CD14-positive monocyte (primary cell): ENCODE measurements around the gene PDGFD. TPM values are rescaled to one million over a fixed set of nuclear protein-coding genes. Genes with fewer than 3 reads are reported as not detected.

ENCODE experiments used
- DNase-seq, 3 donors: peaks; one replicate each; pipeline ENCODE4 v3.0.0-alpha.2; 2011 to 2022
- H2AFZ ChIP-seq: 2 replicates; pipeline ENCODE4 v1.6.0; 2012; ENCODE audit warnings: mild to moderate bottlenecking, low read depth, low read length, inconsistent platforms; ENCODE audit not compliant: insufficient read depth, poor library complexity, severe bottlenecking
- H3K27ac ChIP-seq, 2 donors: 1 replicate in 1 of 2; 2 replicates in 1 of 2; pipeline ENCODE4 v1.5.1; 2012 to 2013; ENCODE audit warnings: low read length in 2 of 2, control low read depth in 1 of 2, inconsistent platforms in 1 of 2, low read depth in 1 of 2, mild to moderate bottlenecking in 1 of 2
- H3K27me3 ChIP-seq, 2 donors: one replicate each; pipeline versions ENCODE4 v1.6.0 to v1.6.1; 2011 to 2013; ENCODE audit warnings: low read length in 2 of 2; ENCODE audit not compliant: control insufficient read depth in 2 of 2, insufficient read depth in 2 of 2
- H3K36me3 ChIP-seq, 2 donors: replicated peaks in 1 of 2; 1 replicate in 1 of 2; 2 replicates in 1 of 2; pipeline versions ENCODE4 v1.5.1 to v1.6.1; 2012 to 2013; ENCODE audit warnings: low read length in 2 of 2, control low read depth in 1 of 2, inconsistent platforms in 1 of 2, mild to moderate bottlenecking in 1 of 2; ENCODE audit not compliant: insufficient read depth in 2 of 2, control insufficient read depth in 1 of 2
- H3K4me1 ChIP-seq, 2 donors: 1 replicate in 1 of 2; 2 replicates in 1 of 2; pipeline versions ENCODE4 v1.5.1 to v1.6.1; 2012 to 2013; ENCODE audit warnings: low read length in 2 of 2, control low read depth in 1 of 2, inconsistent platforms in 1 of 2, mild to moderate bottlenecking in 1 of 2, moderate library complexity in 1 of 2; ENCODE audit not compliant: insufficient read depth in 2 of 2, control insufficient read depth in 1 of 2
- H3K4me2 ChIP-seq: replicated peaks from 2 replicates; pipeline ENCODE3; 2012; ENCODE audit warnings: low read length, moderate library complexity, mild to moderate bottlenecking; ENCODE audit not compliant: poor library complexity, severe bottlenecking; ENCODE audit errors: extremely low read depth
- H3K4me3 ChIP-seq, 3 experiments: fragments of 200-600 bp in 1 of 3; sonication (generic) in 1 of 3; replicated peaks in 1 of 3; 1 replicate in 2 of 3; 2 replicates in 1 of 3; pipeline ENCODE4 v1.5.1; 2011 to 2013; ENCODE audit warnings: low read length in 3 of 3, mild to moderate bottlenecking in 3 of 3, control low read depth in 2 of 3, low read depth in 2 of 3, inconsistent platforms in 1 of 3, moderate library complexity in 1 of 3
- H3K79me2 ChIP-seq: 2 replicates; pipeline ENCODE4 v1.6.0; 2012; ENCODE audit warnings: mild to moderate bottlenecking, control low read depth, inconsistent platforms, low read length, moderate library complexity; ENCODE audit not compliant: insufficient read depth
- H3K9ac ChIP-seq: 2 replicates; pipeline ENCODE4 v1.6.0; 2017; ENCODE audit warnings: low read length, mild to moderate bottlenecking; ENCODE audit not compliant: insufficient read depth, poor library complexity, severe bottlenecking
- H3K9me3 ChIP-seq, 2 donors: replicated peaks in 1 of 2; 1 replicate in 1 of 2; 2 replicates in 1 of 2; pipeline versions ENCODE4 v1.5.1 to v1.6.1; 2012 to 2013; ENCODE audit warnings: low read length in 2 of 2, control low read depth in 1 of 2; ENCODE audit not compliant: control insufficient read depth in 1 of 2, insufficient read depth in 1 of 2
- H4K20me1 ChIP-seq: 2 replicates; pipeline ENCODE4 v1.6.0; 2012; ENCODE audit warnings: mild to moderate bottlenecking, low read length, control low read depth, moderate library complexity; ENCODE audit not compliant: insufficient read depth
- H3K27ac Mint-ChIP-seq, 7 donors: one replicate each; pipeline ENCODE4 v1.8.0; 2020; ENCODE audit warnings: mild to moderate bottlenecking in 7 of 7, mixed read lengths in 7 of 7, moderate library complexity in 6 of 7, inconsistent platforms in 2 of 7
- H3K27me3 Mint-ChIP-seq, 3 donors: one replicate each; pipeline ENCODE4 v1.8.0; 2021 to 2022; ENCODE audit warnings: low read depth in 3 of 3, mild to moderate bottlenecking in 3 of 3, mixed read lengths in 3 of 3, moderate library complexity in 3 of 3, inconsistent platforms in 1 of 3
- H3K36me3 Mint-ChIP-seq, 2 donors: one replicate each; pipeline ENCODE4 v1.8.0; 2020; ENCODE audit warnings: mixed read lengths in 2 of 2, inconsistent platforms in 1 of 2, mild to moderate bottlenecking in 1 of 2
- H3K4me1 Mint-ChIP-seq: one replicate; pipeline ENCODE4 v1.8.0; 2020; ENCODE audit warnings: mild to moderate bottlenecking, mixed read lengths
- H3K4me3 Mint-ChIP-seq, 2 donors: one replicate each; pipeline ENCODE4 v1.8.0; 2020; ENCODE audit warnings: mild to moderate bottlenecking in 2 of 2, mixed read lengths in 2 of 2, moderate library complexity in 1 of 2
- H3K9me3 Mint-ChIP-seq, 7 donors: one replicate each; pipeline ENCODE4 v1.8.0; 2020 to 2022; ENCODE audit warnings: mixed read lengths in 7 of 7, mild to moderate bottlenecking in 6 of 7, moderate library complexity in 6 of 7, inconsistent platforms in 2 of 7
- WGBS: methylation state at CpG from one replicate; pipeline ENCODE4 v1.1.5; 2013; ENCODE audit warnings: missing lambda C conversion rate; ENCODE audit not compliant: insufficient coverage; 5-methylcytosine and 5-hydroxymethylcytosine counted together
- intact Hi-C, 2 donors: fragments of 100-400 bp; cut with micrococcal nuclease; formaldehyde crosslinking; loops; one replicate each; pipeline versions ENCODE4 v1.15.0 to v1.15.1; 2023
- polyA plus RNA-seq, 3 donors: library from polyadenylated mRNA; depleted of rRNA in 1 of 3; unstranded in 2 of 3; stranded (reverse) in 1 of 3; fragments of 300-500 nt in 2 of 3; fragments of >200 nt in 1 of 3; fragmentation: Illumina TruSeq in 2 of 3; gene quantifications; 1 replicate in 2 of 3; 2 replicates in 1 of 3; pipeline ENCODE4 v1.2.3, GENCODE V29; 2012 to 2021
- TF ChIP-seq, protein P1 (sequence below): fragments of 200-600 bp; IDR thresholded peaks from one replicate; pipeline ENCODE4 v1.8.0; 2022; ENCODE audit warnings: antibody characterized with exemption, mild to moderate bottlenecking

Gene PDGFD
- polyA plus RNA-seq, 3 donors, result 0.05 to 0.15 TPM; not detected in 1

DNA sequence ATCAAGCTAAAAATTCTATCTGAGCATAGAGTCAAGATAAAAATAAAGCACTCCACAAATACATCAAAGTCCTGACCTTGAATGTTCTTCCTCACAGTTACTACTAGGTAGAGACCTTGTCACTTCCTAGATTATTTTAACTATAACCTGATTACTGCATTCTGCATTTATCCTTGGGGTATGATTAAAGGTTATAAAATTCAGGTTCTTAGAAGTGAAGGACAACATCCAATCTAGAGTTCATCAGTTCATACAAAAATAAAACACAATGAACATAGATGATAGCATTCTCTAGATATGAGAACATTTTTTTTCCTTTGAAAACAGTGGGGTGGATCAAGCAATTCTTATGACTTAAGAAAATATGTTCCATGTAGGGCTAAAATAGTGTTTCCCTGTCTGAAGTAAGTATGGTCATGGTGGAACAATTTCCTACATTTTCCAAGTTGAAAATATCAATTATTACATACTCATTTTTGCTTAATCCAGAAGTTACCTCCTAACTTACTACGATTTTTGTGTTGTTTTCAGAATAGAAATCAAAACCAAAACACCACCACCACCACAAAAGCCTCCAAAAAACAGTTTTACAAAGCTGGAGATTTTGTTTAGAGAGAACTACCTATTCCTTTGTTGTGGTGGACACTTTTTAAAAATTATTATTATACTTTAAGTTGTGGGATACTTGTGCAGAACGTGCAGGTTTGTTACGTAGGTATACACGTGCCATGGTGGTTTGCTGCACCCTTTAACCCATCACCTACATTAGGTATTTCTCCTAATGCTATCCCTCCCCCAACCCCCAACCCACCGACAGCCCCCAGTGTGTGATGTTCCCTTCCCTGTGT is 239.6 kb downstream of the PDGFD start:
- H3K36me3 ChIP-seq, result no peaks in the 10 kb centered on the region

DNA sequence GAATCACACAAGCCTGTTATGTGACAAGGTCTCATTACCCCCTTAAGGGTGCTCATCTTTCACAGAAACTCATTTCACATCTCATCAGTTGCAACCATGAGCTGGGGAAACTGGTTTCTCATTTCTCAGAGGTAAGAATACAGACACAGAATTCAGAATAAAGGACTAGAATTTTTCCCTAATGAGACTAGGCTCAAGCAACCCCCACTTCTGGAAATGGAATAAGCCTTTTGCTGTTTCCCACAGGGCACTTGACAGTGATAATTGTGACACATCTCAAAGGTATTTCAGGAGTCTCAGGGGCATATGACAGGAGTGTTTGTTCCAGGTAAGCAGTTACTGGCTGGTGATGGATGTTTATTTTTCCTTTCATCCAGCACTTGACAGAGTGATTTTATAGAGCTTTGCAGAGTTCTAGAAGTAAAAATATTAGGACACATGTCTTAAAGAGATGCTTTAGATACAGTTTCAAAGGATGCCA is 240.5 kb downstream of the PDGFD start:
- Mint-ChIP-seq H3K9me3 (no peaks in the 10 kb centered on the region), H3K27me3 (peaks cover 0 to 5% (median 0%) of the 10 kb centered on the region in 3 donors), H3K36me3 (no peaks in the 10 kb centered on the region), H3K27ac (no peak overlapping the region), H3K4me1 (no peaks in the 10 kb centered on the region), H3K4me3 (no peak overlapping the region)
- Histone ChIP-seq H3K36me3 (no peaks in the 10 kb centered on the region), H3K27ac (no peak overlapping the region), H3K79me2 (no peaks in the 10 kb centered on the region), H3K4me3 (no peak overlapping the region), H3K4me2 (no peak overlapping the region), H4K20me1 (no peaks in the 10 kb centered on the region), H3K27me3 (no peaks in the 10 kb centered on the region), H3K4me1 (no peaks in the 10 kb centered on the region), H3K9me3 (no peaks in the 10 kb centered on the region), H2AFZ (no peak overlapping the region), H3K9ac (no peak overlapping the region)
- DNase-seq, result no peak
- intact Hi-C loops, result no loop called here
- TF ChIP-seq, protein P1, sequence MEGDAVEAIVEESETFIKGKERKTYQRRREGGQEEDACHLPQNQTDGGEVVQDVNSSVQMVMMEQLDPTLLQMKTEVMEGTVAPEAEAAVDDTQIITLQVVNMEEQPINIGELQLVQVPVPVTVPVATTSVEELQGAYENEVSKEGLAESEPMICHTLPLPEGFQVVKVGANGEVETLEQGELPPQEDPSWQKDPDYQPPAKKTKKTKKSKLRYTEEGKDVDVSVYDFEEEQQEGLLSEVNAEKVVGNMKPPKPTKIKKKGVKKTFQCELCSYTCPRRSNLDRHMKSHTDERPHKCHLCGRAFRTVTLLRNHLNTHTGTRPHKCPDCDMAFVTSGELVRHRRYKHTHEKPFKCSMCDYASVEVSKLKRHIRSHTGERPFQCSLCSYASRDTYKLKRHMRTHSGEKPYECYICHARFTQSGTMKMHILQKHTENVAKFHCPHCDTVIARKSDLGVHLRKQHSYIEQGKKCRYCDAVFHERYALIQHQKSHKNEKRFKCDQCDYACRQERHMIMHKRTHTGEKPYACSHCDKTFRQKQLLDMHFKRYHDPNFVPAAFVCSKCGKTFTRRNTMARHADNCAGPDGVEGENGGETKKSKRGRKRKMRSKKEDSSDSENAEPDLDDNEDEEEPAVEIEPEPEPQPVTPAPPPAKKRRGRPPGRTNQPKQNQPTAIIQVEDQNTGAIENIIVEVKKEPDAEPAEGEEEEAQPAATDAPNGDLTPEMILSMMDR, result no peak

More for the DNA sequence above, 239.6 kb downstream of the PDGFD start:
- H3K27me3 ChIP-seq, result no peaks in the 10 kb centered on the region
- H3K4me1 ChIP-seq, result no peaks in the 10 kb centered on the region
- DNase-seq, result no peak
- WGBS, result no CpG with 5 or more reads among the region's 5 CpGs
- H3K9me3 ChIP-seq, result no peaks in the 10 kb centered on the region
- no peak overlapping the region for H3K4me3 ChIP-seq
- no peak overlapping the region for H3K4me2 ChIP-seq
- H3K79me2 ChIP-seq, result no peaks in the 10 kb centered on the region
- Mint-ChIP-seq H3K4me1 (no peaks in the 10 kb centered on the region), H3K27me3 (peaks cover 0 to 5% (median 0%) of the 10 kb centered on the region in 3 donors), H3K4me3 (no peak overlapping the region), H3K9me3 (no peaks in the 10 kb centered on the region), H3K36me3 (no peaks in the 10 kb centered on the region), H3K27ac (no peak overlapping the region)
- no peak overlapping the region for H3K27ac ChIP-seq
- intact Hi-C loops, result no loop called here
- H2AFZ ChIP-seq, result no peak overlapping the region
- TF ChIP-seq, protein P1, result no peak
- no peaks in the 10 kb centered on the region for H4K20me1 ChIP-seq
- no peak overlapping the region for H3K9ac ChIP-seq
